GM18517 (cell line): Measurements from ENCODE around the gene EPB41L3.
"Not testable (repeated sequence)": the region's sequence is repeated elsewhere in the genome, so short reads cannot be mapped to it uniquely, and the experiment has no call there.

Experiments
- ATAC-seq: cut with Tn5 transposase; IDR thresholded peaks from one replicate; pipeline ENCODE4 v1.9.1; 2021; ENCODE audit warnings: mild to moderate bottlenecking, moderate library complexity; ENCODE audit not compliant: unreplicated experiment

EPB41L3 gene

DNA sequence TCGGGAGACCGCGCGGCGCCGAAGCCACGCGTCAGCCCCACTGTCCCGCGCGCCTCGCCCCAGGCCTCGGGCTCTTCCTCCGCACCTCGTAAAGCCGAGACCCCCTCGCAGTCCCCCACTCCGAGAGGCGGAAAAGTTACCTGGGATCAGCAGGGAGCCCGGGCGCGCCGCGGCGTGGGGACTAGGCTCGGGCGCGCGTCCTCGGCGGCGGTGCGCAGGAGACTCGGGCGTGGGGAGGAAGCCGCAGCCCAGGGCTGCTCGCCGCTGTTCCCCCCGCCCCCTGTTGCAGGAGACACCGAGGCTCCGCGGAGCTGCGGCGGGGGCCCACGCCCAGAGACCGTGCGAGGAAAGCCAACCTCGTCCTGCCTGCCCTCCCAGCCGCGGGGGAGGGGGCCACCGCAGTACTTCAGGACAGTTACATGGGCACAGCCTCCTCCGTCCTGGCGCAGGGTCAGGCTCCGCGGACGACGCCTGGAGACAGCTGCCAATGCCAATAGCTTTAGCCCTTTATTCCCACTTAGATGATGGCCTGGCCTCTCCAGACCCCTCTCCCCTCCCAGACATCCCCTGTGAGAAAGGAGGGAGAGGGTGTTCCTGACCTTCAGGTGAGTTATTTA, at the start of gene EPB41L3:
TSS of gene EPB41L3 (minus strand) at position 225 of the 617 bp plus-strand sequence. CDS start 54,814 bp downstream, outside the sequence.
- no peak for ATAC-seq

DNA sequence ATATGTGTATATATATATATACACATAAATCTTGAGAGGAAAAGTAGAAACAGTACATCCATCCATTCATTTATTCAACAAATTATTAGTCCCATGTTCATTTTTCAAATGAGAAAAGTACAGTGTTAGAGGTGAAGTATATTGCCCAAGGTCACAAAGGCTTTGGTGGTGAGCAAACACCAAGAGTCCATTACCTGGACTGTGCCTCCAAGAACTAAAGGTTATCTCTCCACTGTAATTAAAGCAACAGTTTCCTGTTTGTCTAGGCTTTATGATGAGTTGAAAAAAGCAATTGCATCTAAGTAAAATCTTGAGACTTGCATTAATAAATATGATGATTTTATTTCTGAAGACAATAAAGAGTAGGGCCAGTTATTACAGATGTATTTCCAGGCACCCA, 44.7 kb upstream of the EPB41L3 start:
- ATAC-seq: no peak

DNA sequence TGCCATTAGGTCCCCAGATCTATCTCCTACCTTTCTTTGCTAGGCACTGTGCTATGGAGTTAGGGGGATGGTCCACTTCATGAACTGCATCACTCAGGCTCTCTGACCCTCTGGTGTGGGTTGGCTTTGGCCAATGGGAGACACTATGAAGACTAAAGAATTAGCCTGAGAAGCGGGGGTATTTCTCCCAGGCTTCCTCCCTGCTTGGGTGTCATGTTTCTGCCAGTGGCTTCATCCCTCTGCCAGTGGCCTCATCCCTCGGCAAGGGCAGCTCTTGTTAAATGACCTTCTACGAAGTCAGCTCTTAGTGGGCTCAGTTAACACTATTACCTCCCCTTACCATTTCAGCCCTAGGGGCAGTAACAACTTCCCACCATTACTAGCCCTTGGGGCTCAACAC, 41.9 kb upstream of the EPB41L3 start:
- no peak for ATAC-seq

- no peak for ATAC-seq
Observed at GRCh38 chr18:5584746-5585417, 41.1 kb upstream of the EPB41L3 start.

- no peak for ATAC-seq
Observed at GRCh38 chr18:5582849-5583681, 39.3 kb upstream of the EPB41L3 start.

DNA sequence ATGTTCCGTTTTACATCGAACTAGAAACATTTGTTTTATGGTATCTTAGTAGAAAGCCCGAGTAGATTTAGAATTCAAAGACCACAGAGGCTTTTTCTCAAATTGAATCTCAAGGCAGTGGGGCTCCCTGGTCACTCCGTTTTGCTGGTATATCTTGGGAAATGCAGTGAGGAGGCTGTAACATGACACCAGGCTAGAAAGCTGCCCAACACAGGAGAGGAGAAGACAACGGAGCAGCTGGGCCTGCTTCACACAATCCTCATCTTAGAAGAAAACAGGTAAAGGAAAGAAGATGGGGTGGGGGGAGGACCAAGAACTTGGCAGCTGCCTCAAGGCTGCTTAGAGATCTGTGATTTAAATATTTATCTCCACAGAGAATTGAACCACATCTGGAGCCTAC, 38.3 kb upstream of the EPB41L3 start:
- no peak for ATAC-seq

DNA sequence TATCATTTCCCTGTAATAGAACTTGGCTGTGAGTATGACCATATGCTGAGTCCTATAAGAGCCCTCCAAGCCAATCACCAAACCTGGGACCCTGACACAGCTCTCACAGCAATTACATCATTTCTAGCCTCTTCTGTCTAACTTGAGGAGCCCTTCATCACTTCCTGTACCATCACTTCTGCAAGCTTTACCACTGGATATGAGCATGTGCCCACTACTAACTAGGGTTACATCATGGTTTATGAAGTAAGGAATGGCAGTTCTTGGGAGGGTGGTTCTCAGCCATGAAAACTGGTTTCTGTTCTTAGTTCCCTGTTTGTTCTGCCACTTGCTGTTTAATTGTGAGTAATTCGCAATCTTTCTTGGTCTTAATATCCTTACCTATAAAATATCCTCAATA, 31.0 kb upstream of the EPB41L3 start:
- ATAC-seq: no peak

- ATAC-seq: no peak
Observed at GRCh38 chr18:5571666-5572065, 27.9 kb upstream of the EPB41L3 start.

DNA sequence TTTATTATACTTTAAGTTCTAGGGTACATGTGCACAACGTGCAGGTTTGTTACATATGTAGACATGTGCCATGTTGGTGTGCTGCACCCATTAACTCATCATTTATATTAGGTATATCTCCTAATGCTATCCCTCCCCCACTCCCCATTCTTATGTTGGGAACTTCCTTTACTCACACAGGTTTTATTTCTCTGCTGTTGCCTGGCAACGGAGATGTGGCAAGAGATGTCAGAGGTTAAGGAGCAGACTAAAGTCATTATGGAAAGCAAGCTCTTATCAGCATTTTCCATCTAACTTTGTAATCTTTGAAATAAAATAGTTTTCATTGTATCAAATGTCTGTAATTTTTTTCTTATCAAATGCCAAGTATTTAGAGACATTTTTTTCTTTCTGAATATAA, 26.8 kb upstream of the EPB41L3 start:
- not testable (repeated sequence) for ATAC-seq

- no peak for ATAC-seq
Observed at GRCh38 chr18:5568416-5568815, 24.6 kb upstream of the EPB41L3 start.

GRCh38 chr18:5558851-5559250, 15.1 kb upstream of the EPB41L3 start:
- no peak for ATAC-seq

DNA sequence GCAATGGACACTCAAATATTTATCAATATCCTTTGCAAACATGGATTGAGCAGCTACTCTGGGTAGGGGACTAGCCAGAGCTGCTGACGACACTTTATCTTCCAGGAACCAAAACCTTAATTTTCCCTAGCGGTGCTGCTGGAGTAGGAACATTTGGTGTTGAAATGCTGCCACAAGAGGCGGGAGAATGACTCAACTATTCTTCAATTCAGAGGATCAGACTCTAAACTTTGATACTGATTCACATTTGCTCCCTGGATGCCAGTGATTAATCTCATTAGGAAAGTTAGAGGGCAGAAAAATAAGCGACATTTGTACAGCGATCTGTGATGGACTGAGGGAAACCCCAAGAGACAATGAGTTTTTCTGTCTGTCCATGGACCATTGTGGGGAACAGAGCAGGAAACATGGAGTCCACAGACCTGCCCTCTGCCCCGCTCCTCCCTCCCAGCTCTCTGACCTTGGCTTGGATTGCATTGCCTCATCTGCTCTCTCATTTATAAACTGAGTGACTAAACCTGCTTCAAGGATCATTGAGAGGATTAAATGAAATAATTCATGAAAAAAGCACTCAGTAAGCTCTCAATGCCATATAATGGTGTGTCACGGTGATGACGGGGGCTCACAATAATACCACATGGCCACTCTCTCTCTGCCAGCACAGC, 12.6 kb upstream of the EPB41L3 start:
- ATAC-seq: no peak

GRCh38 chr18:5554629-5555028, 10.8 kb upstream of the EPB41L3 start:
- no peak for ATAC-seq

- no peak for ATAC-seq
Observed at GRCh38 chr18:5546660-5547059, 2.9 kb upstream of the EPB41L3 start.

GRCh38 chr18:5543036-5543680, 639 bp downstream of the EPB41L3 start:
- ATAC-seq: no peak

DNA sequence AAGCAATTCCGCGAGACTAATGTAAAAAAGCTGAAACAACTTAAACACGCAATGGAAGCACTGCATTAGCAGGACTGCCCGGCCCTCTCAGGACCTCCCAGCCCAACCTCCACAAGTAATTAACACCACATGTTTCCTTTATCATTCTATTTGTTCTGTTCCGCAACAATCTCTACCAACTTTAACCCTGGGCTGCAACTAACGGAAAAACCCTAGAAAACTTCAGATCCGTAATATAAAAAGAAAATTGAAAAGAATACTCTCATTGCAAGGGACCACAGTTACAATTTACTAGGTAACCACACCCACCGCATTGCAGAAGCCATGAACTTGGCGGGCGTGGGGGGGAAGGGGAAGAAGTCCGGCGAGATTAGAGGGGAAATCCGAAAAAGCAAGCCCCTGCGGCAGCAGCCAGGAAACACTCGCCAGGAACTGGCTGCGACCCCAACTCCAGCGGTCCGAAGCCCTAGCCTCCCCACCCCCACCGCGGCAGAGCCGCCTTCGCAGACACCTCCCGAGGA, 1.2 kb downstream of the EPB41L3 start:
- ATAC-seq: no peak

GRCh38 chr18:5541644-5542043, 2.2 kb downstream of the EPB41L3 start:
- no peak for ATAC-seq

GRCh38 chr18:5539391-5539790, 4.4 kb downstream of the EPB41L3 start:
- no peak for ATAC-seq

DNA sequence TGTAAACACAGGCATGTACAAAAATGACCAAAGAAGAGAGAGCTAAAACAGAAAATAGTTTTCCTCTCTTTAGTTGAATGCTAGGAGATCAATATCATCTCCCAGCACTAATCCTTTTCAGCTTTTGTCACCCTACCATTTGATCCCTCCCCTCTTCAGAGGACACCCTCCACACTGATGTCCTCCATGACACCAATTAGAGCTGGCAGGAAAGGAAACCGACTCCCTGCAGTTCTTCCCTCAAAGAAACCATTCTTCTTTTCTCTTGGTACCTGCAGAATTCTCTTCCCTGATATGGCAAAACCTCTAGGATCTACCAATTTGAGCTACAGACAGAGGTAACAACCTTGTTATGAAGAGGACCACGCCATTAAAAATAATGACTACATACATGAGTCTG, 5.3 kb downstream of the EPB41L3 start:
- no peak for ATAC-seq

DNA sequence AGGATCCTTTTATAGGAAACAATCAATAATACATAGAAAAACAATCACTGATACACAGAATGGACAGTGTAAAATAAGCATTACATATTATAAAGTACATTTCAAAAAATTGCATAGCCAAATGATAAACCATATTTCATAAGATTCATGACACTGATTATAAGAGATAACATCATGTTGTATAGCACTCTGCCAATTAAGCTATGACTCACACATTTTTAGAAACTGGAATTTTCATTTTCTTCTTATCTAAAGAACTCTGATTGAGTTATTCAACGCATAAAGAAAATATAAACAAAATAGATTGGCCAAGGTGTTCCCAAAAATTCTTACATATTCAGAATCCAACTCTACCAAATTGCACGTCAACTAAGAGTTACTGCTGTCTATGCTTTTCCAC, 5.9 kb downstream of the EPB41L3 start:
- no peak for ATAC-seq

GRCh38 chr18:5534845-5535244, 9.0 kb downstream of the EPB41L3 start:
- no peak for ATAC-seq
